ENCODE measurements around the gene GADD45GIP1.
"Not testable (repeated sequence)": the region's sequence is repeated elsewhere in the genome, so short reads cannot be mapped to it uniquely, and the experiment has no call there.

GADD45GIP1 gene

GRCh38 chr19:12955575-12955974 is 1.4 kb downstream of the GADD45GIP1 start:
- Histone ChIP-seq H3K36me3 (ENCODE audit: insufficient read depth, low read length) (peaks cover 31% of the 10 kb centered on the region), H3K4me1 (ENCODE audit: insufficient read depth, low read length) (peaks cover 12% of the 10 kb centered on the region), H3K4me3 (ENCODE audit: low read depth in 1 of 2, low read length in 2 of 2) (peak overlapping the region in 1 of 2 donors; percentile 6), H3K27ac (ENCODE audit: low read depth, low read length) (peak overlapping the region; percentile 32)
- not testable (repeated sequence) for H3K9me3 ChIP-seq (ENCODE audit: low read length); H3K9ac ChIP-seq (ENCODE audit: low read length); H3K27me3 ChIP-seq (ENCODE audit: control insufficient read depth in 1 of 2, insufficient read depth in 2 of 2, low read length in 2 of 2)

DNA sequence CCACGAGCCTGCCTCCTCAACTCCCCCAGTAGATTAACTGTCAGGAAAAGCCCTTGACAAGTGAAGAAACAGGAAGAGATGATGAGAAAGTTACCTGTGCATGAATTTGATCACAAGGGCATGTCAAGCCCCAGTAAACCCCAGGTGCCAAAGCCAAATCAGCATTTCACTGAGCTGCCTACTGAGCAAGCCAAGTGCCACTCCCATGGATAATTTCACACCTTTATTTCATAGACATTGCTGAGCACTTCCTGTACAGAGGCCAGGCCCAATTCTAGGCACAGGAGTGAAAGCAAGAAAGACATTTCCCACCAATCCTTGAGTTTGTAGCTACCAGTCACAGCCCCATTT is 2.4 kb downstream of the GADD45GIP1 start:
- Histone ChIP-seq H3K4me1 (ENCODE audit: insufficient read depth, low read length) (peaks cover 12% of the 10 kb centered on the region), H3K36me3 (ENCODE audit: insufficient read depth, low read length) (peaks cover 38% of the 10 kb centered on the region), H3K27ac (ENCODE audit: low read depth, low read length) (no peak overlapping the region), H3K4me3 (ENCODE audit: low read depth in 1 of 2, low read length in 2 of 2) (no peak overlapping the region), H3K27me3 (ENCODE audit: control insufficient read depth in 1 of 2, insufficient read depth in 2 of 2, low read length in 2 of 2) (no peaks in the 10 kb centered on the region), H3K9me3 (ENCODE audit: low read length) (no peaks in the 10 kb centered on the region), H3K9ac (ENCODE audit: low read length) (no peak overlapping the region)

DNA sequence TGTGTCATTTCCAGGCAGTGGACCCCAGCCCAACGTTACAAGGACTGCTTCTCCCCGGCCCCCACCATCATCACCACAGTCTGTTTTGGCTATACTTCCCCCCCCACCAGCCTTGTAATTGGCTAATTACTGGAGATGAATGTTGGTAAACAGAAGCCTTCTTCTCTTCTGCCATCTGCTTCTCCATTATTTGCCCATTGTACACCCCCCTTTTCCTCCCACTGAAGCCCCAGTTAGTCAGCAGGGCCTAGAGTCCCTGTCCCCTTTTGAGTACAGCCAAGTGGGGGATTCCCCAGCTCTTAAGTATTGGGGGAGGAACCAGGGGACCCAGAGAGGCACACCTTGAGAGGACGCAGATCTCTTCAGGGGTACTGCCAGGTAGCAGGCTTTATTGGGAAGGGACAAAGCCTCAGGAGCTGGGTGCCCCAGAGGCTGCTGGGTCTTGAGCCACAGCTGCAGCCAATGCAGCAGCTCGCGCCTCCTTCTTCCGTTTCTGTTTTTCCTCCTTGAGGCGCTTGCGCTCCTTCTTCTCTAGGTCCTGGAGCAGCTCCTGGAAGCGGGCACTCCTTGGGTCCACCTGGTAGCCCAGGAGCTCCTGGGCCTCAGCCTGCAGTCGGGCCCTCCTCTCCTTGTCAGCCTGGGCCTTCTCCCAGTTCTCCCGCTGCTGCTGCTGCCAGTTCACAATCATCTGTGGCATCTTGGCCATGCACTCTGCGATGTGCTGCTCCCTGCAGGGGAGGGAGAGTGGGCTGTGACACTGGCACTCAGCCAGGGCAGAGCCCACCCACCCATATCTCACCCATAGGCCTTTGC is 3.0 kb downstream of the GADD45GIP1 start:
- no peaks in the 10 kb centered on the region for H3K9me3 ChIP-seq (ENCODE audit: low read length)
- H3K27ac ChIP-seq (ENCODE audit: low read depth, low read length), result peak overlapping the region; percentile 49
- peaks cover 44% of the 10 kb centered on the region for H3K36me3 ChIP-seq (ENCODE audit: insufficient read depth, low read length)
- H3K27me3 ChIP-seq (ENCODE audit: control insufficient read depth in 1 of 2, insufficient read depth in 2 of 2, low read length in 2 of 2), result no peaks in the 10 kb centered on the region
- no peak overlapping the region for H3K4me3 ChIP-seq (ENCODE audit: low read depth in 1 of 2, low read length in 2 of 2)
- H3K4me1 ChIP-seq (ENCODE audit: insufficient read depth, low read length), result peaks cover 12% of the 10 kb centered on the region
- H3K9ac ChIP-seq (ENCODE audit: low read length), result no peak overlapping the region

DNA sequence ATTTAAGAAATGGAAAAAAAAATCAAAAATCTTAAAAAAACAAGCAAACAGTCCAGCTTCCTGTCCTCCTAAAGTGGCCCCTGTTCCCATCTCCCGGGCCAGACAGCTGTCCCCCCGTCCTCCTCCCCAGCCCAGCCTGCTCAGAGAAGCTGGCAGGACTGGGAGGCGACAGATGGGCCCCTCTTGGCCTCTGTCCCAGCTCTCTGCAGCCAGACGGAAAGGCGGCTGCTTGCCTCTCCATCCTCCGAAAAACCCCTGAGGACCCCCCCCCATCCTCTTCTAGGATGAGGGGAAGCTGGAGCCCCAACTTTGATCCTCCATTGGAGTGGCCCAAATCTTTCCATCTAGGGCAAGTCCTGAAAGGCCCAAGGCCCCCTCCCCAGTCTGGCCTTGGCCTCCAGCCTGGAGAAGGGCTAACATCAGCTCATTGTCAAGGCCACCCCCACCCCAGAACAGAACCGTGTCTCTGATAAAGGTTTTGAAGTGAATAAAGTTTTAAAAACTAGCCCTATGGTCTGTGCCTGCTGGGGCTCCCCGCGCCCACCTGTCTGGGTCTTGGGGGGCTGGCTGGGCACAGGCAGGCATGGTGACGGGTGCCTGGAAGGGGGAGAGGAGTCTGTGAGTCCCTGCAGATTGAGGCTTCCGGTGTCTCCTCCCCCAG is 3.8 kb downstream of the GADD45GIP1 start:
- Histone ChIP-seq H3K36me3 (ENCODE audit: insufficient read depth, low read length) (peaks cover 52% of the 10 kb centered on the region), H3K27ac (ENCODE audit: low read depth, low read length) (peak overlapping the region; percentile 49), H3K9me3 (ENCODE audit: low read length) (no peaks in the 10 kb centered on the region), H3K9ac (ENCODE audit: low read length) (no peak overlapping the region), H3K4me3 (ENCODE audit: low read depth in 1 of 2, low read length in 2 of 2) (no peak overlapping the region), H3K4me1 (ENCODE audit: insufficient read depth, low read length) (peaks cover 12% of the 10 kb centered on the region), H3K27me3 (ENCODE audit: control insufficient read depth in 1 of 2, insufficient read depth in 2 of 2, low read length in 2 of 2) (no peaks in the 10 kb centered on the region)

DNA sequence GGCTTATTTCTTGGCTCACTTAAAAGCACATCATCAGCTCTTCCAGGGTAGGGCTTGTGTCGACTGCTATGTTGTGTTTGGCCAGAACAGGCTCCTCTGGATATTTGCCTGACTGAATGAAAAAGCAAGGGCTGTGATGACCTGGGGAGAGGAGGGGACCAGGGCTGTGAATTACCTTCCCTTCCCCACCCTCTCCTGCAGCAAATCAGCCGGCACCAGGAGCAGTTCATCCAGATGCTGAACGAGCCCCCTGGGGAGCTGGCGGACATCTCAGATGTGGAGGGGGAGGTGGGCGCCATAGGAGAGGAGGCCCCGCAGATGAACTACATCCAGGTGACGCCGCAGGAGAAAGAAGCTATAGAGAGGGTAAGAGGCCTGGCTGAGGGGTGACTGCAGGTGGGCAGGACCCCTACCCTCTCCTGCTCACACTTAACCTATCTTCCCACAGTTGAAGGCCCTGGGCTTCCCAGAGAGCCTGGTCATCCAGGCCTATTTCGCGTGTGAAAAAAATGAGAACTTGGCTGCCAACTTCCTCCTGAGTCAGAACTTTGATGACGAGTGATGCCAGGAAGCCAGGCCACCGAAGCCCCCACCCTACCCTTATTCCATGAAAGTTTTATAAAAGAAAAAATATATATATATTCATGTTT is 4.4 kb downstream of the GADD45GIP1 start:
- Histone ChIP-seq H3K4me3 (ENCODE audit: low read depth in 1 of 2, low read length in 2 of 2) (no peak overlapping the region), H3K4me1 (ENCODE audit: insufficient read depth, low read length) (peaks cover 14% of the 10 kb centered on the region), H3K27ac (ENCODE audit: low read depth, low read length) (peak overlapping the region; percentile 50), H3K36me3 (ENCODE audit: insufficient read depth, low read length) (peaks cover 58% of the 10 kb centered on the region), H3K27me3 (ENCODE audit: control insufficient read depth in 1 of 2, insufficient read depth in 2 of 2, low read length in 2 of 2) (no peaks in the 10 kb centered on the region), H3K9ac (ENCODE audit: low read length) (no peak overlapping the region), H3K9me3 (ENCODE audit: low read length) (no peaks in the 10 kb centered on the region)

GRCh38 chr19:12952050-12952449 is 5.0 kb downstream of the GADD45GIP1 start:
- H3K27ac ChIP-seq (ENCODE audit: low read depth, low read length); H3K27me3 ChIP-seq (ENCODE audit: control insufficient read depth in 1 of 2, insufficient read depth in 2 of 2, low read length in 2 of 2); H3K4me3 ChIP-seq (ENCODE audit: low read depth in 1 of 2, low read length in 2 of 2); H3K9ac ChIP-seq (ENCODE audit: low read length); H3K9me3 ChIP-seq (ENCODE audit: low read length): not testable (repeated sequence)
- Histone ChIP-seq H3K36me3 (ENCODE audit: insufficient read depth, low read length) (peaks cover 61% of the 10 kb centered on the region), H3K4me1 (ENCODE audit: insufficient read depth, low read length) (peaks cover 20% of the 10 kb centered on the region)

GRCh38 chr19:12949363-12950283 is 7.4 kb downstream of the GADD45GIP1 start:
- no peak overlapping the region for H3K9ac ChIP-seq (ENCODE audit: low read length)
- H3K27me3 ChIP-seq (ENCODE audit: control insufficient read depth in 1 of 2, insufficient read depth in 2 of 2, low read length in 2 of 2), result no peaks in the 10 kb centered on the region
- H3K27ac ChIP-seq (ENCODE audit: low read depth, low read length), result no peak overlapping the region
- no peak overlapping the region for H3K4me3 ChIP-seq (ENCODE audit: low read depth in 1 of 2, low read length in 2 of 2)
- H3K36me3 ChIP-seq (ENCODE audit: insufficient read depth, low read length), result peaks cover 62% of the 10 kb centered on the region
- no peaks in the 10 kb centered on the region for H3K9me3 ChIP-seq (ENCODE audit: low read length)
- peaks cover 17% of the 10 kb centered on the region for H3K4me1 ChIP-seq (ENCODE audit: insufficient read depth, low read length)

GRCh38 chr19:12948612-12949362 is 8.2 kb downstream of the GADD45GIP1 start:
- no peak overlapping the region for H3K9ac ChIP-seq (ENCODE audit: low read length)
- peaks cover 57% of the 10 kb centered on the region for H3K36me3 ChIP-seq (ENCODE audit: insufficient read depth, low read length)
- no peak overlapping the region for H3K27ac ChIP-seq (ENCODE audit: low read depth, low read length)
- H3K9me3 ChIP-seq (ENCODE audit: low read length), result no peaks in the 10 kb centered on the region
- no peak overlapping the region for H3K4me3 ChIP-seq (ENCODE audit: low read depth in 1 of 2, low read length in 2 of 2)
- no peaks in the 10 kb centered on the region for H3K27me3 ChIP-seq (ENCODE audit: control insufficient read depth in 1 of 2, insufficient read depth in 2 of 2, low read length in 2 of 2)
- peaks cover 17% of the 10 kb centered on the region for H3K4me1 ChIP-seq (ENCODE audit: insufficient read depth, low read length)

DNA sequence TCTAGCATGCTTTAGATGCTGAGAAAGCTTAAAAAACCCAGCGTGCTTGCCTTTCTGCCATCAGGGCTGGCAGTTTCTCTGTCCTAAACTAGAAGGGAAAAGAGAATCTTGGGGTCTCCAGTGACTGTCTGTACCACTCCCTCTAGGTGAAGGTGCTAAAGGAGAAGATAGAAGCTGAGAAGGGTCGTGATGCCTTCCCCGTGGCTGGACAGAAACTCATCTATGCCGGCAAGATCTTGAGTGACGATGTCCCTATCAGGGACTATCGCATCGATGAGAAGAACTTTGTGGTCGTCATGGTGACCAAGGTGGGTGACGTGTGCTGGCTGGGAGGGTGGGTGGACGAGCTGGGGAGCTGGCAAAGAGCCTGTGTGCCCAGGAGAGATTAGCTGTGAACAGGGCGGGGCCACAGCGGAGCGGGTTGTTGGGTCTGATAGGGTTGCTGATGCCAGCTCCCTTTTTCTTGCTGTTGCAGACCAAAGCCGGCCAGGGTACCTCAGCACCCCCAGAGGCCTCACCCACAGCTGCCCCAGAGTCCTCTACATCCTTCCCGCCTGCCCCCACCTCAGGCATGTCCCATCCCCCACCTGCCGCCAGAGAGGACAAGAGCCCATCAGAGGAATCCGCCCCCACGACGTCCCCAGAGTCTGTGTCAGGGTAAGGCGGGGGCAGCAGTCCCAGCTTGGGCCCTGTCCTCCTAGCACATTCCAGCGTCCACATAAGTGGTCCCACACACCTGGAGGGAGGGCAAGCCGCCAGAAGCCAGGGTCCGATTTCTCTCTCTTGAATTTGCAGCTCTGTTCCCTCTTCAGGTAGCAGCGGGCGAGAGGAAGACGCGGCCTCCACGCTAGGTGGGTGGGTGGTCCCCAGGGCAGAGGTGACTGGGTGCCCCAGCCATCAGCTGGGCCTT is 9.1 kb downstream of the GADD45GIP1 start:
- H3K9ac ChIP-seq (ENCODE audit: low read length), result no peak overlapping the region
- H3K9me3 ChIP-seq (ENCODE audit: low read length), result no peaks in the 10 kb centered on the region
- peaks cover 24% of the 10 kb centered on the region for H3K4me1 ChIP-seq (ENCODE audit: insufficient read depth, low read length)
- H3K27ac ChIP-seq (ENCODE audit: low read depth, low read length), result no peak overlapping the region
- peaks cover 59% of the 10 kb centered on the region for H3K36me3 ChIP-seq (ENCODE audit: insufficient read depth, low read length)
- H3K4me3 ChIP-seq (ENCODE audit: low read depth in 1 of 2, low read length in 2 of 2), result no peak overlapping the region
- no peaks in the 10 kb centered on the region for H3K27me3 ChIP-seq (ENCODE audit: control insufficient read depth in 1 of 2, insufficient read depth in 2 of 2, low read length in 2 of 2)

Data from muscle layer of colon (tissue), 2 donors.